Psoas muscle (tissue), 8 donors: ENCODE measurements around the gene NAPSA. TPM values are rescaled to one million over a fixed set of nuclear protein-coding genes. Genes with fewer than 3 reads are reported as not detected.
"Not testable (repeated sequence)": the region's sequence is repeated elsewhere in the genome, so short reads cannot be mapped to it uniquely, and the experiment has no call there.

Experiments used
- ATAC-seq, 4 donors: fragments of 200-7000 bp; cut with Tn5 transposase; one replicate each; pipeline ENCODE4 v1.9.1; 2020; ENCODE audit warnings: moderate library complexity in 3 of 4, mild to moderate bottlenecking in 2 of 4
- DNase-seq, 2 donors: peaks; one replicate each; pipeline ENCODE4 v3.0.0-alpha.2; 2020
- H3K27ac ChIP-seq: fragments of 200-600 bp; one replicate; pipeline ENCODE4 v1.8.0; 2022
- H3K27me3 ChIP-seq, 3 donors: fragments of 200-600 bp in 1 of 3; one replicate each; pipeline versions ENCODE4 v1.6.1 to v1.8.0; 2013 to 2022; ENCODE audit warnings: low read length in 2 of 3, mild to moderate bottlenecking in 2 of 3, moderate library complexity in 1 of 3; ENCODE audit not compliant: insufficient read depth in 3 of 3
- H3K36me3 ChIP-seq, 2 donors: fragments of 200-600 bp in 1 of 2; one replicate each; pipeline versions ENCODE4 v1.6.1 to v1.8.0; 2013 to 2022; ENCODE audit warnings: low read depth in 1 of 2, mild to moderate bottlenecking in 1 of 2, moderate library complexity in 1 of 2; ENCODE audit not compliant: insufficient read depth in 1 of 2
- H3K4me1 ChIP-seq: fragments of 200-600 bp; one replicate; pipeline ENCODE4 v1.8.0; 2022
- H3K4me3 ChIP-seq: fragments of 200-600 bp; one replicate; pipeline ENCODE4 v1.8.0; 2022; ENCODE audit warnings: mild to moderate bottlenecking
- H3K9me3 ChIP-seq: fragments of 200-600 bp; one replicate; pipeline ENCODE4 v1.8.0; 2022
- WGBS, 3 donors: extraction: QIAGEN DNeasy Blood & Tissue Kit; methylation state at CpG; one replicate each; pipeline versions ENCODE4 v1.1.6 to v1.1.7; 2013; 5-methylcytosine and 5-hydroxymethylcytosine counted together
- intact Hi-C, 2 donors: fragments of 100-400 bp; cut with DNase I; formaldehyde crosslinking; loops; one replicate each; pipeline versions ENCODE4 v1.11.0 to v1.14.2; 2022
- polyA plus RNA-seq, 3 donors: library from polyadenylated mRNA; stranded (reverse); fragments of 200-250 nt; gene quantifications; one replicate each; pipeline ENCODE4 v1.2.3, GENCODE V29; 2013
- total RNA-seq, 4 donors: library from RNA; stranded (reverse); fragmentation: NEBNext Ultra II Directional in 2 of 4; extraction: Animal tissue kit (Norgen Biotek cat#: 25700) in 2 of 4; gene quantifications; one replicate each; pipeline versions ENCODE4 v1.2.1 to v1.2.4, GENCODE V29; 2021 to 2023
- TF ChIP-seq, protein P1 (sequence below): fragments of 200-600 bp; IDR thresholded peaks from one replicate; pipeline ENCODE4 v1.8.0; 2022; ENCODE audit warnings: antibody characterized with exemption
- donor health status: healthy with polysubstance abuse.
- donor health status: DM: no; HTN: no; CAD: no; lungs with moderate emphysema.
- donor health status: Bipolar disorder and iron deficiency.
- donor health status: healthy.
- donor health status: DM: yes; HTN: yes; CAD: no.
- donor health status: DM: no; HTN: no; CAD: no.
- donor health status: DM: no; HTN: no; CAD: no.
- donor health status: DM: yes; HTN: yes; CAD: no.

NAPSA gene
- total and polyA plus RNA-seq, 7 donors, result 0.10 to 0.47 (median 0.27) TPM; not detected in 3

DNA sequence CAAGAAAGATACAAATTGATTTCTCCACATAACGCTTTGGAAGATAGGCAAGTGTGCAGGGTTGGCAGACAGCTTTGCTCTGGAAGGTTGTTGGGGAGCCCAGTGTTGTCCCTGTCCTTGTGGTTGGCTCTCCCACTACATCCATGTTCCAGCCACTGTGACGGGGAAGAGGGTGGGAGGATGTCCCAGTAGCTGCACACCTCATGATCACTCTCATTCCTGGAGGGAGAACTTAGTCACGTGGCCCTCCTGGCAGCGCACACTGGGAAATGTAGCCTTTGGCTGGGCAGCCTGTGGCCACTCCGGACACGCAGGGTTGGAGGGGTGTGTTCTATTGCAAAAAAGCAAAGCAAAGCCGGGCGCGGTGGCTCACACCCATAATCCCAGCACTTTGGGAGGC lies 28.6 kb upstream of the NAPSA start:
- 78 to 91% (median 88%) methylated on average over 9 of the region's 9 CpGs for WGBS, 3 donors
- Histone ChIP-seq H3K36me3 (no peaks in the 10 kb centered on the region), H3K4me3 (no peak overlapping the region), H3K27me3 (no peaks in the 10 kb centered on the region), H3K4me1 (no peaks in the 10 kb centered on the region), H3K9me3 (no peaks in the 10 kb centered on the region), H3K27ac (no peak overlapping the region)
- ATAC-seq (peak in 2 of 4 donors; percentile 55 to 62), DNase-seq (no peak)
- intact Hi-C loops, result no loop called here
- TF ChIP-seq, protein P1, sequence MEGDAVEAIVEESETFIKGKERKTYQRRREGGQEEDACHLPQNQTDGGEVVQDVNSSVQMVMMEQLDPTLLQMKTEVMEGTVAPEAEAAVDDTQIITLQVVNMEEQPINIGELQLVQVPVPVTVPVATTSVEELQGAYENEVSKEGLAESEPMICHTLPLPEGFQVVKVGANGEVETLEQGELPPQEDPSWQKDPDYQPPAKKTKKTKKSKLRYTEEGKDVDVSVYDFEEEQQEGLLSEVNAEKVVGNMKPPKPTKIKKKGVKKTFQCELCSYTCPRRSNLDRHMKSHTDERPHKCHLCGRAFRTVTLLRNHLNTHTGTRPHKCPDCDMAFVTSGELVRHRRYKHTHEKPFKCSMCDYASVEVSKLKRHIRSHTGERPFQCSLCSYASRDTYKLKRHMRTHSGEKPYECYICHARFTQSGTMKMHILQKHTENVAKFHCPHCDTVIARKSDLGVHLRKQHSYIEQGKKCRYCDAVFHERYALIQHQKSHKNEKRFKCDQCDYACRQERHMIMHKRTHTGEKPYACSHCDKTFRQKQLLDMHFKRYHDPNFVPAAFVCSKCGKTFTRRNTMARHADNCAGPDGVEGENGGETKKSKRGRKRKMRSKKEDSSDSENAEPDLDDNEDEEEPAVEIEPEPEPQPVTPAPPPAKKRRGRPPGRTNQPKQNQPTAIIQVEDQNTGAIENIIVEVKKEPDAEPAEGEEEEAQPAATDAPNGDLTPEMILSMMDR, result no peak

DNA sequence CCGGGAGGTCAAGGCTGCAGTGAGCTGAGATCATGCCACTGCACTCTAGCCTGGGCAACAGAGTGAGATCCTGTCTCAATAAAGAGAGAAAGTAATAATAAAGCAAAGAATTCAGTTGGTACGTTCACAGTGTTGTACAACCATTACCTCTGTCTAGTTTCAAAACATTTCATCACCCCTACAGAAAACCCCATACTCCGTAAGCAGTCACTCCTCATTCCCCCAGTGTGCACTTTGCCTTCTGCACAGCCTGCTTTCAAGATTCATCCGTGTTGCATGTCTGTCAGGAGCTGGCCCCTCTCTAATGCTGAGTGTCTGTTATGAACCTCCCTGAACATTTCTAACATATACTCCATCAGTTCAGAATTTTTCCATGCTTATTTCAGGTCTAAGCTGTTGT lies 28.1 kb upstream of the NAPSA start:
- 93 to 95% (median 94%) methylated on average over 4 of the region's 4 CpGs for WGBS, 3 donors
- intact Hi-C loops, result no loop called here

DNA sequence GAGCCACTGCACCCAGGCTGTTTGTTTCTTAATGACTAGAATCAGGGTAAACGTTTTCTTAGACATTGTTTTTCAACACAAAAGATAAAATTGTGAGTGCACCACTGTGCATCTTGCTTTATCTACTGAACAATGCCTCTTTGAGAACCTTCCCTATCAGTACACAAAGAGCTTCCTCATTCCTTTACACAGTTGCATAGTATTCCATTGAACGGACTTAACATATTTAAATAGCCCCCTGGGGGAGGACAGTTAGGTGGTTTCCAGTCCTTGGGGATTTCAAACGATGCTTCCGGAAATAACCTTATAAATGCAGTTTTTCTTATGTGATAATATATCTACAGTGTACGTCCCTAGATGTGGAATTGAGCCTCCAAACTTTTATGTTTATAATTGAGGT lies 27.3 kb upstream of the NAPSA start:
- no peak overlapping the region for H3K4me3 ChIP-seq
- H3K9me3 ChIP-seq, result no peaks in the 10 kb centered on the region
- H3K4me1 ChIP-seq, result no peaks in the 10 kb centered on the region
- no peak overlapping the region for H3K27ac ChIP-seq
- WGBS, 3 donors, result 95 to 96% (median 96%) methylated on average over 5 of the region's 5 CpGs
- ATAC-seq, result no peak
- DNase-seq, result no peak
- H3K27me3 ChIP-seq, result no peaks in the 10 kb centered on the region
- intact Hi-C loops, result no loop called here
- TF ChIP-seq, protein P1, result no peak
- no peaks in the 10 kb centered on the region for H3K36me3 ChIP-seq

More for the DNA sequence above, 28.1 kb upstream of the NAPSA start:
- ATAC-seq, result no peak
- no peak overlapping the region for H3K27ac ChIP-seq
- H3K4me3 ChIP-seq, result no peak overlapping the region
- TF ChIP-seq, protein P1, result no peak
- H3K36me3 ChIP-seq, result no peaks in the 10 kb centered on the region
- no peaks in the 10 kb centered on the region for H3K27me3 ChIP-seq
- DNase-seq, result no peak
- H3K4me1 ChIP-seq, result no peaks in the 10 kb centered on the region
- H3K9me3 ChIP-seq, result no peaks in the 10 kb centered on the region

DNA sequence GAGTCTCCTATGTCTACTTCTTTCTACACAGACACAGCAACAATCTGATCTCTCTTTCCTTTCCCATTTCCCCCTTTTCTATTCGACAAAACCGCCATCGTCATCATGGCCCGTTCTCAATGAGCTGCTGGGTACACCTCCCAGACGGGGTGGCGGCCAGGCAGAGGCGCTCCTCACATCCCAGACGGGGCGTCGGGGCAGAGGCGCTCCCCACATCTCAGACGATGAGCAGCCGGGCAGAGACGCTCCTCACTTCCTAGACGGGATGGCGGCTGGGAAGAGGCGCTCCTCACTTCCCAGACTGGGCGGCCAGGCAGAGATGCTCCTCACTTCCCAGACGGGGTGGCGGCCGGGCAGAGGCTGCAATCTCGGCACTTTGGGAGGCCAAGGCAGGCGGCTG lies 25.5 kb upstream of the NAPSA start:
- intact Hi-C loops, H3K4me3 ChIP-seq, H3K9me3 ChIP-seq, H3K27ac ChIP-seq, H3K36me3 ChIP-seq, ATAC-seq, H3K27me3 ChIP-seq, DNase-seq, H3K4me1 ChIP-seq: not testable (repeated sequence)
- WGBS, 3 donors, result 95 to 96% (median 95%) methylated on average over 19 to 22 of the region's 23 CpGs

DNA sequence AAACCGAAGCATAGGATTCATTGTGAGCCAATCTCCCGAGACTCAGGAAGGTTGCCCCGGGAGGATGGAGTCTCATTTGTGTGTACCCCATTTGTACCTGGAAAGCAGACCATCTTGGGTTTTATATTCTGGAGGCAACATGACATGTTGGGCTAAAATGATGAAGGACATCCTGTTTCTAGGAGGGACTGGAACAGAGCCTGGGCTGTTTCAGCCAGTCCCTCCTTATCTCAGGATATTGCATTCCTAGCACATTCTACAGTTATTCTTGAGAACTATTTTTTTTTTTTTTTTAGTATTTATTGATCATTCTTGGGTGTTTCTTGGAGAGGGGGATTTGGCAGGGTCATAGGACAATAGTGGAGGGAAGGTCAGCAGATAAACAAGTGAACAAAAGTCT lies 24.9 kb upstream of the NAPSA start:
- H3K27me3 ChIP-seq, intact Hi-C loops, H3K4me1 ChIP-seq, DNase-seq, H3K4me3 ChIP-seq, ATAC-seq, H3K36me3 ChIP-seq, H3K27ac ChIP-seq, H3K9me3 ChIP-seq: not testable (repeated sequence)
- WGBS, 3 donors, result 89 to 91% (median 91%) methylated on average over 3 of the region's 3 CpGs

DNA sequence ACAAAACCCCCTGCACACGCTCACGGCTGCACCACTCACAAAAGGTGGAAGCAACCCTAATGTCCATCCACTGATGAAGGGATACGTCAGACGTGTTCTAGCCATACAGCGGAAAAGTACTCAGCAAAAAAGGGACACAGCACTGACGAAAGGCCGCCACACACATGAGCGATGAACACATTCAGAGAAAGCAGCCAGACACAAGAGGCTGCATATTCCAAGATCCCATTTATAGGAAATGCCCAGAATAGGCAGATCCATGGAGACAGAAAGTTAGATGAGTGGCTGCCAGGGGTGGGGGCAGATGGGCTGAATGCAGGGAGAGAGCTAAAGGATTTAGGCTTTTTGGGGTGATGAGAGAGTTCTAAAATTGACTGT lies 22.4 kb upstream of the NAPSA start:
- intact Hi-C loops, result loop anchor here in 1 of 2 donors (5.0 kb wide), 1 partner anchor 39 kb away; no protein-coding TSS in a partner anchor
- H3K36me3 ChIP-seq, result peaks cover 0 to 3% of the 10 kb centered on the region in 2 donors
- no peak for ATAC-seq
- H3K27ac ChIP-seq, result no peak overlapping the region
- no peaks in the 10 kb centered on the region for H3K9me3 ChIP-seq
- H3K4me3 ChIP-seq, result no peak overlapping the region
- TF ChIP-seq, protein P1, result no peak
- H3K4me1 ChIP-seq, result peaks cover 8% of the 10 kb centered on the region
- no peaks in the 10 kb centered on the region for H3K27me3 ChIP-seq
- WGBS, 3 donors, result 92 to 94% (median 93%) methylated on average over 8 of the region's 8 CpGs
- DNase-seq, result no peak
